HCT116 (cell line): Measurements from ENCODE around the gene GZMH. TPM values are rescaled to one million over a fixed set of nuclear protein-coding genes. Genes with fewer than 3 reads are reported as not detected.

Experiments used
- ATAC-seq: fragments of 200-7000 bp; cut with Tn5 transposase; 2 replicates; pipeline ENCODE4 v1.9.1; 2020; ENCODE audit warnings: mild to moderate bottlenecking, moderate library complexity
- BruUV-seq: library from RNA; stranded (reverse); fragments of 400-500 nt; replicated peaks from 2 replicates; lab custom pipeline; 2021; lab: Mats Ljungman, UMichigan
- CTCF ChIA-PET: fragments of 300-600 bp; sonication (Branson Sonifier 250); formaldehyde crosslinking; loops from one replicate; lab custom pipeline; 2021; ENCODE audit warnings: antibody characterized with exemption; lab: Charles Lee
- POLR2A ChIA-PET: fragments of 300-600, 350-600 bp; sonication (Branson Sonifier 250); formaldehyde crosslinking; loops from one replicate; lab custom pipeline; 2021; ENCODE audit warnings: antibody characterized with exemption; lab: Charles Lee
- RAD21 ChIA-PET, 2 experiments: fragments of 300-600 bp; sonication (Branson Sonifier 250); formaldehyde crosslinking; loops; one replicate each; lab custom pipeline; 2023; ENCODE audit warnings: low total read pairs in 2 of 2; ENCODE audit not compliant: uncharacterized antibody in 2 of 2, unreplicated experiment in 2 of 2, low non-redundant PET in 1 of 2; lab: Charles Lee
- DNase-seq: peaks from one replicate; pipeline ENCODE4 v3.0.0-alpha.2; 2010; ENCODE audit warnings: low read depth, low spot score
- H2AFZ ChIP-seq: fragments of 200-600 bp; shearing (Covaris generic), sonication (generic); 2 replicates; pipeline ENCODE4 v1.6.1; 2017; ENCODE audit warnings: low read depth, mixed run types, mixed read lengths, antibody characterized with exemption, low read length; ENCODE audit not compliant: poor library complexity, severe bottlenecking
- H3K27ac ChIP-seq: 2 replicates; pipeline ENCODE4 v1.5.1; 2012; ENCODE audit warnings: low read depth, low read length
- H3K27me3 ChIP-seq: fragments of 200-600 bp; sonication (generic); 2 replicates; pipeline ENCODE4 v1.6.1; 2016; ENCODE audit warnings: mixed run types, low read length, mixed read lengths; ENCODE audit not compliant: insufficient read depth
- H3K36me3 ChIP-seq, 2 experiments: fragments of 200-500 bp in 1 of 2; fragments of 200-600 bp in 1 of 2; sonication (Bioruptor generic) in 1 of 2; sonication (generic) in 1 of 2; 2 replicates each; pipeline versions ENCODE4 v1.5.1 to v1.6.1; 2014 to 2016; ENCODE audit warnings: low read length in 2 of 2, inconsistent platforms in 1 of 2, mixed read lengths in 1 of 2, mixed run types in 1 of 2; ENCODE audit not compliant: insufficient read depth in 2 of 2, control insufficient read depth in 1 of 2
- H3K4me1 ChIP-seq, 2 experiments: fragments of 200-600 bp in 1 of 2; sonication (generic) in 1 of 2; 2 replicates each; pipeline versions ENCODE4 v1.5.1 to v1.6.1; 2012 to 2017; ENCODE audit warnings: low read length in 2 of 2, inconsistent platforms in 1 of 2, mild to moderate bottlenecking in 1 of 2, mixed read lengths in 1 of 2, mixed run types in 1 of 2, moderate library complexity in 1 of 2; ENCODE audit not compliant: insufficient read depth in 2 of 2, control insufficient read depth in 1 of 2
- H3K4me2 ChIP-seq: fragments of 200-600 bp; sonication (generic); 2 replicates; pipeline ENCODE4 v1.6.1; 2017; ENCODE audit warnings: mixed run types, low read length, mixed read lengths
- H3K4me3 ChIP-seq, 2 experiments: fragments of 200-600 bp in 1 of 2; sonication (generic) in 1 of 2; replicated peaks in 1 of 2; 2 replicates each; pipeline ENCODE4 v1.5.1; 2011 to 2016; ENCODE audit warnings: low read length in 2 of 2, control low read depth in 1 of 2, low read depth in 1 of 2, mild to moderate bottlenecking in 1 of 2, mixed read lengths in 1 of 2, mixed run types in 1 of 2
- H3K79me2 ChIP-seq: fragments of 200-600 bp; sonication (generic); 2 replicates; pipeline ENCODE4 v1.6.1; 2017; ENCODE audit warnings: mild to moderate bottlenecking, mixed run types, low read length, moderate library complexity, mixed read lengths; ENCODE audit not compliant: insufficient read depth
- H3K9ac ChIP-seq: fragments of 200-600 bp; sonication (generic); 2 replicates; pipeline ENCODE4 v1.6.1; 2016; ENCODE audit warnings: low read length, mixed read lengths
- H3K9me2 ChIP-seq: fragments of 200-600 bp; sonication (generic), shearing (Covaris generic); 2 replicates; pipeline ENCODE4 v1.6.1; 2017; ENCODE audit warnings: mixed run types, mild to moderate bottlenecking, moderate library complexity; ENCODE audit not compliant: insufficient read depth
- H3K9me3 ChIP-seq, 2 experiments: fragments of 200-500 bp in 1 of 2; fragments of 200-600 bp in 1 of 2; sonication (Bioruptor generic) in 1 of 2; sonication (generic) in 1 of 2; 2 replicates each; pipeline ENCODE4 v1.6.1; 2014 to 2017; ENCODE audit warnings: low read length in 2 of 2, mixed read lengths in 2 of 2, inconsistent platforms in 1 of 2, low read depth in 1 of 2, mild to moderate bottlenecking in 1 of 2, mixed run types in 1 of 2, moderate library complexity in 1 of 2; ENCODE audit not compliant: control insufficient read depth in 1 of 2, insufficient read depth in 1 of 2
- H4K20me1 ChIP-seq: fragments of 200-600 bp; sonication (generic), shearing (Covaris generic); 2 replicates; pipeline ENCODE4 v1.6.1; 2017; ENCODE audit warnings: mixed run types, mild to moderate bottlenecking, moderate library complexity; ENCODE audit not compliant: insufficient read depth
- CTCF ChIP-seq, 3 experiments: fragments of 200-600 bp in 1 of 3; sonication (generic) in 1 of 3; IDR thresholded peaks in 2 of 3; conservative IDR thresholded peaks in 1 of 3; 2 replicates each; pipeline ENCODE4 v1.5.1; 2012 to 2017; ENCODE audit warnings: low read depth in 2 of 3, low read length in 2 of 3, antibody characterized with exemption in 1 of 3, borderline replicate concordance in 1 of 3, control low read depth in 1 of 3, mild to moderate bottlenecking in 1 of 3, mixed read lengths in 1 of 3, mixed run types in 1 of 3, moderate library complexity in 1 of 3; ENCODE audit not compliant: insufficient read depth in 1 of 3
- EZH2phosphoT487 ChIP-seq: fragments of 200-600 bp; IDR thresholded peaks from 2 replicates; pipeline ENCODE4 v1.6.1; 2018; ENCODE audit warnings: antibody characterized with exemption, borderline replicate concordance
- FOSL1 ChIP-seq: IDR thresholded peaks from 2 replicates; pipeline ENCODE4 v1.6.1; 2012; ENCODE audit warnings: low read depth
- POLR2AphosphoS5 ChIP-seq: IDR thresholded peaks from 2 replicates; pipeline ENCODE4 v1.6.1; 2011; ENCODE audit warnings: mild to moderate bottlenecking, low read depth, low read length, moderate library complexity
- REST ChIP-seq: IDR thresholded peaks from 2 replicates; pipeline ENCODE4 v1.6.1; 2012; ENCODE audit warnings: low read depth
- TCF7L2 ChIP-seq: IDR thresholded peaks from 2 replicates; pipeline ENCODE4 v1.7.0; 2011; ENCODE audit warnings: borderline replicate concordance, inconsistent platforms; ENCODE audit not compliant: insufficient read depth, insufficient read length; ENCODE audit errors: extremely low read depth
- ZNF274 ChIP-seq: fragments of 200-500 bp; sonication (Bioruptor generic); IDR thresholded peaks from 2 replicates; pipeline ENCODE4 v1.6.1; 2014; ENCODE audit warnings: mild to moderate bottlenecking, low read depth, low read length, inconsistent platforms
- intact Hi-C: fragments of 100-400 bp; cut with micrococcal nuclease; formaldehyde crosslinking; loops from 2 replicates; pipeline ENCODE4 v1.10.0; 2022
- total RNA-seq: library from RNA; stranded (reverse); gene quantifications from one replicate; pipeline ENCODE4 v1.2.1, GENCODE V29; 2021; ENCODE audit not compliant: unreplicated experiment

Gene GZMH
- total RNA-seq, 1 experiment from 2014 or later = not detected

- Histone ChIP-seq H3K9ac (no peak overlapping the region), H3K27me3 (no peaks in the 10 kb centered on the region), H4K20me1 (no peaks in the 10 kb centered on the region), H3K4me3 (no peak overlapping the region), H3K27ac (no peak overlapping the region), H3K36me3 (no peaks in the 10 kb centered on the region), H3K9me2 (no peaks in the 10 kb centered on the region), H2AFZ (no peak overlapping the region), H3K9me3 (no peaks in the 10 kb centered on the region), H3K79me2 (no peaks in the 10 kb centered on the region), H3K4me2 (no peak overlapping the region), H3K4me1 (no peaks in the 10 kb centered on the region)
- POLR2A ChIA-PET = no interaction called here
- RAD21 ChIA-PET = no interaction called here
- intact Hi-C loops = no loop called here
- CTCF ChIA-PET = no interaction called here
- DNase-seq (no peak), ATAC-seq (no peak)
- TF ChIP-seq FOSL1 (no peak), POLR2AphosphoS5 (no peak), CTCF (IDR thresholded peaks at IDR 0.05 in 2 of 3, conservative IDR thresholded peaks at IDR 0.05 in 1 of 3; ENCODE audit: borderline replicate concordance in 1 of 3, insufficient read depth in 1 of 3, low read depth in 2 of 3, low read length in 2 of 3) (no peak), EZH2phosphoT487 (no peak), ZNF274 (no peak), TCF7L2 (no peak), REST (no peak)
- BruUV-seq = no TSS peak
These were observed 43.7 kb downstream of the GZMH start for GRCh38 chr14:24565766-24566165.
